Mesothelial cell of epicardium (in vitro differentiated cells): Measurements from ENCODE around the gene RREB1. TPM values are rescaled to one million over a fixed set of nuclear protein-coding genes. Genes with fewer than 3 reads are reported as not detected.
"Not testable (repeated sequence)": the region's sequence is repeated elsewhere in the genome, so short reads cannot be mapped to it uniquely, and the experiment has no call there.

Experiments
- DNase-seq, 2 experiments: peaks; one replicate each; pipeline ENCODE4 v3.0.0; 2021; ENCODE audit warnings: low spot score in 2 of 2; ENCODE audit not compliant: unreplicated experiment in 2 of 2
- H3K27ac Mint-ChIP-seq: 2 replicates; pipeline ENCODE4 v1.8.0; 2021; ENCODE audit warnings: mixed read lengths
- H3K27me3 Mint-ChIP-seq: 2 replicates; pipeline ENCODE4 v1.8.0; 2021; ENCODE audit warnings: low read depth, mixed read lengths
- H3K36me3 Mint-ChIP-seq: 2 replicates; pipeline ENCODE4 v1.8.0; 2021; ENCODE audit warnings: mixed read lengths
- H3K4me1 Mint-ChIP-seq: 2 replicates; pipeline ENCODE4 v1.8.0; 2021; ENCODE audit warnings: mixed read lengths
- H3K4me3 Mint-ChIP-seq: 2 replicates; pipeline ENCODE4 v1.8.0; 2021; ENCODE audit warnings: mild to moderate bottlenecking, moderate library complexity, mixed read lengths
- H3K9me3 Mint-ChIP-seq: 2 replicates; pipeline ENCODE4 v1.8.0; 2021; ENCODE audit warnings: mixed read lengths
- total RNA-seq: library from RNA; stranded (reverse); gene quantifications from 3 replicates; pipeline ENCODE4 v1.2.1, GENCODE V29; 2021
- TF ChIP-seq, protein P1 (sequence below): fragments of 200-600 bp; sonication (generic); IDR thresholded peaks from one replicate; pipeline ENCODE4 v1.5.0; 2021; ENCODE audit warnings: antibody characterized with exemption; ENCODE audit not compliant: unreplicated experiment

RREB1 gene
- total RNA-seq, 1 donor from 2014 or later = 55.4 TPM

DNA sequence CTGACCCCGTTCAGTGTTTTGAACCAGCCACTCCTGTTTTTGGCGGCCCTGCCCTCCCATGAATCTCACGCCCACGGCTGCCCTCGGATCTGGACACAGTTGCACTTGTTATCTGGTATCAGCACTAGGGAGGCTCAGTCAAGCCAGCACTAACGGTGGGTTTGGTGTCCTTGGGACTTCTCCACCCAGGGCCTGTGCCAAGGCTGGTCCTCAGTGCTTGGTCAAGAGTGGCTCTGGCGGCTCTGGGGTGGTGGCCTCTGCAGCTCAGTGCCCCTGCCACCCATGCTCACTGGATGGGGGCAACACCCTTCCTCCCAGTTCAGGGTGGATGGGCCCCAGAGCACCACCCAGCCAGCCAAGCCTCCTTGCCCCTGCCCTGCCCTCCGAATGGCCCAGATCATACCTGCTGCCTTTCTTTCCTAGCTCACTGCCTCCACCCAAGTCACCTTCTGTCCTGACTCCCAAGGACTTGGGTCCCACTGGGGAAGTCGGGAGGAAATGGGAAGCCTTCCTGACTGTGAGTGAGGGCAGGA, 150.5 kb downstream of the RREB1 start:
- Mint-ChIP-seq H3K36me3 (no peaks in the 10 kb centered on the region), H3K4me3 (no peak overlapping the region), H3K9me3 (no peaks in the 10 kb centered on the region)

DNA sequence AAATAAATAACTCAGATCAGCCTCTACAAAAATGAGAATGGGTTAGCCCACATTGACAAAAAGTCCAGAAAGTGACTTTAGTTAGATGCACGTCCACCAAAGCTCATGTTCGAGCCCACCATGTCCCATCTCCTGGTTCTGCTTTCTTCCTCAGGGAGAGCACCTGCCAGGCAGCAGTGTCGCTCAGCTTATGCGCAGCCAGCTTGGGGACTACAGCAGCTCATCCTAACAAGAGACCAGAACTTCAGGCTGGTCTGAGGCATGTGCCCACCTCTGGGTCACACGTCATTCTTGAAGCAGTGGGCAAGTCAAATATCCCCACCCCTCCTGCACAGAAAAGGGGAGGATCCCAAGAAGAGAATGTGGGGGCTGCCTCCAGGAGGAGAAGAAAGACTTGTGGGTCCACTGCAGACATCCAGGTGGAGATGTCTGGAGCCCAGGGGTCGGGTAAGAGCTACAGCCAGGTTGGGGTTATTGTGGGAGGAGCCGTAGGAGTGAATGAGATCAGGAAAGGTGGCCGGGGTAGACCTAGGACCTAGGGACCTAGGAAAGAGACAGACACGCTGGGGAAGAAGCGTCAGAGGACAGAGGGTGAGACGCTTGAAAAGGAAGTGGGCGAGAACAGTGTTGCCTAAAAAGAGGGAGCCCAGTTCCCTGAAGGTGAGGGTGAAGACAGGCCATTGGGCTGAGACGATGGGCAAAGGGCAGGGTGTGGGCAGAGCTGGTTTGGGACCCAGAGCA, 152.7 kb downstream of the RREB1 start:
- no peaks in the 10 kb centered on the region for H3K36me3 Mint-ChIP-seq
- no peak for DNase-seq
- no peaks in the 10 kb centered on the region for H3K27me3 Mint-ChIP-seq
- no peaks in the 10 kb centered on the region for H3K9me3 Mint-ChIP-seq
- peak overlapping the region; percentile 95 for H3K27ac Mint-ChIP-seq
- peaks cover 21% of the 10 kb centered on the region for H3K4me1 Mint-ChIP-seq
- H3K4me3 Mint-ChIP-seq = peak overlapping the region; percentile 83
- TF ChIP-seq, protein P1, sequence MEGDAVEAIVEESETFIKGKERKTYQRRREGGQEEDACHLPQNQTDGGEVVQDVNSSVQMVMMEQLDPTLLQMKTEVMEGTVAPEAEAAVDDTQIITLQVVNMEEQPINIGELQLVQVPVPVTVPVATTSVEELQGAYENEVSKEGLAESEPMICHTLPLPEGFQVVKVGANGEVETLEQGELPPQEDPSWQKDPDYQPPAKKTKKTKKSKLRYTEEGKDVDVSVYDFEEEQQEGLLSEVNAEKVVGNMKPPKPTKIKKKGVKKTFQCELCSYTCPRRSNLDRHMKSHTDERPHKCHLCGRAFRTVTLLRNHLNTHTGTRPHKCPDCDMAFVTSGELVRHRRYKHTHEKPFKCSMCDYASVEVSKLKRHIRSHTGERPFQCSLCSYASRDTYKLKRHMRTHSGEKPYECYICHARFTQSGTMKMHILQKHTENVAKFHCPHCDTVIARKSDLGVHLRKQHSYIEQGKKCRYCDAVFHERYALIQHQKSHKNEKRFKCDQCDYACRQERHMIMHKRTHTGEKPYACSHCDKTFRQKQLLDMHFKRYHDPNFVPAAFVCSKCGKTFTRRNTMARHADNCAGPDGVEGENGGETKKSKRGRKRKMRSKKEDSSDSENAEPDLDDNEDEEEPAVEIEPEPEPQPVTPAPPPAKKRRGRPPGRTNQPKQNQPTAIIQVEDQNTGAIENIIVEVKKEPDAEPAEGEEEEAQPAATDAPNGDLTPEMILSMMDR = no peak

More for the DNA sequence above, 150.5 kb downstream of the RREB1 start:
- Mint-ChIP-seq H3K27ac (peak overlapping the region; percentile 39), H3K4me1 (peaks cover 21% of the 10 kb centered on the region), H3K27me3 (no peaks in the 10 kb centered on the region)
- no peak for DNase-seq
- TF ChIP-seq, protein P1 = no peak

DNA sequence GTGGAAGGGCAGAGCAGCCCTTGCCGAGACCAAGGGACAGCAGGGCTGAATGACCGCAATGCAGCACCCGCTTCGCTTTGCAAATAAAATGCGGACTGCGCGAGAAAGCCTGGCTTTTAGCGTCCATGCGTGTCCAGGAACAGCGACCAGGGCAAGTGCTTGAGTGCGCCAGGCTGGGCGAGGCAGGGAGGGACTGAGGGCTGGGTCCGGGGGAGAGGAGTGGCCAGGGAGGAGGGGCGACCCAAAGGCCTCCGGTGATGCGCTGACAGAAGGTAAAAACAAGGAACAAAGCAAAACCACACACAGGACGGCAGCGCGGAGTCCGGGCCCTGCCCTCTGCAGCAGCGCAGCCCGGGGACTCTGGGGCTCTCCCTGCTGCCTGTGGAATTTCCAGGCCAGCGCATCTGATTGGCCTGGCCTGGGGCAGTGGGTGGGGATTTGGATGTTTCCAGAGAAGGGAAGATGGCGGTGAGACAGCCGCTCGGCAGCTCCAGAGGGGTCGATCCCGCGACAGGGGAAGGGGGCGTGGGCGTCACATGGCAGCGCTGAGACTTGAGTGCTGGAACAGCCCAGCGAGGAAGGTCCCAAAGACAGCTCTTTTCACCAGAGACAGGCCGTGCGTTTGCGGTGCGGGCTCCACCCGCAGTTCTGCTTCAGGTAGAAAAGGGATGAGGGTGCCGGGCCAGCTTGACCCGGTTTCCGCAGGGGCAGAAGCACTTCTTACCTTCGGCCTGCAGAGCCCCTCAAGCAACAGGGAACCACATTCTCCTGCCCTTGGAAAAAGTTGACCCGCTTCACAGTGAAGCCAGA, 153.5 kb downstream of the RREB1 start:
- Mint-ChIP-seq H3K4me1 (peaks cover 21% of the 10 kb centered on the region), H3K9me3 (no peaks in the 10 kb centered on the region), H3K36me3 (no peaks in the 10 kb centered on the region), H3K4me3 (peak overlapping the region; percentile 83), H3K27me3 (no peaks in the 10 kb centered on the region), H3K27ac (peak overlapping the region; percentile 95)
- TF ChIP-seq, protein P1 = no peak
- peak; percentile 74 to 86 for DNase-seq

DNA sequence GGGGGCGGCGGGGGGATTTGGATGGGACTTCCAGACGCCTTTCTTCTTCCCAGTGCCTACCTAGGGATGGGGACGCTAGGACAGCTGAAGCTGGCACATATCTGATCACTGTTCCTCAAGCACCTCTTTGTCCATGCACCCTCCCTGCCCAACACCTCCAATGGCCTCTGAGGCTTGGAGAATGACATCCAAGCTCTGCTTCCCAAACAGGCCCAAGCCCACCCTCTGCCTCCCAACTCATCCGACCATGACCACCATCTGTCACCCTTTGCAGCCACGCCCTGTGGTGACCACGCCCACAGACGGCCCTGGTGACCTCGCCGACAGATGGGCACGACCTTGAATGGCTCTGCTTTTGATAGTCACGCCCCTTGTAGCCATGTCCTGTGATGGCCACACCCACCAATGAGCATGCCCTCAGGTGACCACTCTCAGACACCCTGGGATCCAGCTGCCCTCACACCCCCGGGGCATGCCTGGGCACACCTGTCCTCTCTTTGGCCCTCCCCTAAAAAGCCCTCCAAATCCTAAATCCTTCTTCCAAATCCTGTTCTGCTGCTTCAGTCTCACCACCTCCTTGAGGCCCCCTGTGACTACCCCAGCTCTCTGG, 154.2 kb downstream of the RREB1 start:
- no peak for DNase-seq
- Mint-ChIP-seq H3K4me1 (peaks cover 21% of the 10 kb centered on the region), H3K27me3 (no peaks in the 10 kb centered on the region), H3K27ac (peak overlapping the region; percentile 95), H3K4me3 (peak overlapping the region; percentile 83), H3K36me3 (no peaks in the 10 kb centered on the region), H3K9me3 (no peaks in the 10 kb centered on the region)
- TF ChIP-seq, protein P1 = no peak

DNA sequence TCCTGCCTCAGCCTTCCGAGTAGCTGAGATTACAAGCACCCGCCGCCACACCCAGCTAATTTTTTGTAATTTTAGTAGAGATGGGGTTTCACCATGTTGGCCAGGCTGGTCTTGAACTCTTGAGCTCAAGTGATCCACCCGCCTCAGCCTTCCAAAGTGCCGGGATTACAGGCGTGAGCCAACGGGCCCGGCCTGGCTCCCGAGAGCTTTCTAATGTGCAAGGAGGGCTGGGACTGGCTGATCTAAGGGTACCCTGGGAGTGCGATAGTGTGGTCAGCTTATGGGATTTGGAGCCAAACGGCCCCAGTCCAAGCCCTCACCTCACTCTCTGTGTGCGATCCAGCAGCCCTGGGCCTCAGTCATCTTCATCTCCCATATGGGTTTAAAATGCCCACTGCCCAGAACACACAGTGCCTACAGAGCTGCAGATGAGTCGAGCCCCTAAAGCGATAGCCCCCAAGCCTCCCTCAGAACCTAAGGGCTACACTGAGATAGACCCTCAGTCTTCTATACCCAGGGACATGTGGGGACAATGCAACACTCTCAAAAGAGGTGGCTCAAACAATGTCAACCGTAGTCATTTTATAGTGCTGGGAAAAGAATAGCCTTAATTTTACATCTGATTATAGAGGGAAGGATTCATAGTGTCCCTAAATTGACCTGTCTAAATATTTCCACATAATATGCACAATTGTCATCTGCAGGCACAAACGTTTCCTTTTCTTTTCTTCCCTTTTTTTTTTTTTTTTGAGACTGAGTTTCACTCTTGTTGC, 155.2 kb downstream of the RREB1 start:
- no peaks in the 10 kb centered on the region for H3K9me3 Mint-ChIP-seq

DNA sequence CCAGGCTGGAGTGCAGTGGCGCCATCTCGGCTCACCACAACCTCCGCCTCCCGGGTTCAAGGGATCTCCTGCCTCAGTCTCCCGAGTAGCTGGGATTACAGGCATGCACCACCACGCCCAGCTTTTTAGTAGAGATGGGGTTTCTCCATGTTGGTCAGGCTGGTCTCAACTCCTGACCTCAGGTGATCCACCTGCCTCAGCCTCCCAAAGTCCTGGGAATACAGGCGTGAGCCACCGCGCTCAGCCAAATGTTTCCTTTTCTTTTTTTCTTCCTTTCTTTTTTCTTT, 155.7 kb downstream of the RREB1 start:
- H3K9me3 Mint-ChIP-seq, H3K27ac Mint-ChIP-seq, H3K36me3 Mint-ChIP-seq, H3K27me3 Mint-ChIP-seq, DNase-seq, H3K4me3 Mint-ChIP-seq: not testable (repeated sequence)
- H3K4me1 Mint-ChIP-seq = peaks cover 28% of the 10 kb centered on the region

More for the DNA sequence above, 155.2 kb downstream of the RREB1 start:
- Mint-ChIP-seq H3K4me3 (peak overlapping the region; percentile 83), H3K27me3 (no peaks in the 10 kb centered on the region), H3K36me3 (no peaks in the 10 kb centered on the region), H3K27ac (no peak overlapping the region), H3K4me1 (peaks cover 28% of the 10 kb centered on the region)
- TF ChIP-seq, protein P1 = no peak
- no peak for DNase-seq
